Measurements from ENCODE around the gene ZNF563. TPM values are rescaled to one million over a fixed set of nuclear protein-coding genes. Genes with fewer than 3 reads are reported as not detected.

The ZNF563 gene
- total RNA-seq, 1 donor from 2014 or later = 2.6 TPM

GRCh38 chr19:12330340-12330739, 3.1 kb downstream of the ZNF563 start:
- H3K4me1 ChIP-seq = peaks cover 8% of the 10 kb centered on the region
- no peak overlapping the region for H3K4me3 Mint-ChIP-seq
- no peak for DNase-seq (ENCODE audit: low spot score)
- no peaks in the 10 kb centered on the region for H3F3A ChIP-seq (ENCODE audit: low read depth)
- H3K36me3 Mint-ChIP-seq = peaks cover 4% of the 10 kb centered on the region
- H3K27ac Mint-ChIP-seq = no peak overlapping the region
- H3K27me3 Mint-ChIP-seq (ENCODE audit: insufficient read depth, low read depth) = peaks cover 3% of the 10 kb centered on the region
- H3K4me3 ChIP-seq = no peak overlapping the region
- no peaks in the 10 kb centered on the region for H3K9me3 ChIP-seq (ENCODE audit: low read depth)
- H2AFZ ChIP-seq (replicated peaks) = no peak overlapping the region
- no peak overlapping the region for H3K4me2 ChIP-seq
- H3K9ac ChIP-seq = no peak overlapping the region
- no peaks in the 10 kb centered on the region for H4K20me1 ChIP-seq (ENCODE audit: low read depth)
- H3K27me3 ChIP-seq = peaks cover 20% of the 10 kb centered on the region
- H3K27ac ChIP-seq = no peak overlapping the region
- no peaks in the 10 kb centered on the region for H3K79me2 ChIP-seq (ENCODE audit: low read depth)
- TF ChIP-seq CTCF (IDR thresholded peaks at IDR 0.05) (no peak), EZH2 (IDR thresholded peaks at IDR 0.05) (no peak), EZH2phosphoT487 (IDR thresholded peaks at IDR 0.05) (no peak)
- H3K9me3 Mint-ChIP-seq = peaks cover 29% of the 10 kb centered on the region
- H3K36me3 ChIP-seq = no peaks in the 10 kb centered on the region
- H3K4me1 Mint-ChIP-seq = peaks cover 14% of the 10 kb centered on the region

GRCh38 chr19:12325690-12326089, 7.7 kb downstream of the ZNF563 start:
- H3K27ac ChIP-seq = no peak overlapping the region
- Mint-ChIP-seq H3K27me3 (ENCODE audit: insufficient read depth, low read depth) (peaks cover 4% of the 10 kb centered on the region), H3K27ac (no peak overlapping the region), H3K4me3 (no peak overlapping the region), H3K9me3 (peaks cover 46% of the 10 kb centered on the region), H3K36me3 (peaks cover 6% of the 10 kb centered on the region), H3K4me1 (no peaks in the 10 kb centered on the region)
- H3K4me1 ChIP-seq = no peaks in the 10 kb centered on the region
- H3K4me2 ChIP-seq = no peak overlapping the region
- H3K9ac ChIP-seq = no peak overlapping the region
- no peak overlapping the region for H3K4me3 ChIP-seq
- H3K9me3 ChIP-seq (ENCODE audit: low read depth) = no peaks in the 10 kb centered on the region
- no peak for DNase-seq (ENCODE audit: low spot score)
- no peaks in the 10 kb centered on the region for H3K27me3 ChIP-seq
- no peaks in the 10 kb centered on the region for H3F3A ChIP-seq (ENCODE audit: low read depth)
- no peak overlapping the region for H2AFZ ChIP-seq (replicated peaks)
- H3K79me2 ChIP-seq (ENCODE audit: low read depth) = no peaks in the 10 kb centered on the region
- H4K20me1 ChIP-seq (ENCODE audit: low read depth) = no peaks in the 10 kb centered on the region
- no peaks in the 10 kb centered on the region for H3K36me3 ChIP-seq
- TF ChIP-seq EZH2 (IDR thresholded peaks at IDR 0.05) (no peak), CTCF (IDR thresholded peaks at IDR 0.05) (no peak), EZH2phosphoT487 (IDR thresholded peaks at IDR 0.05) (no peak)

- Histone ChIP-seq H3K27ac (no peak overlapping the region), H3K4me3 (no peak overlapping the region), H3F3A (ENCODE audit: low read depth) (no peaks in the 10 kb centered on the region), H3K79me2 (ENCODE audit: low read depth) (no peaks in the 10 kb centered on the region), H3K4me2 (no peak overlapping the region), H3K9ac (no peak overlapping the region), H3K4me1 (no peaks in the 10 kb centered on the region), H3K9me3 (ENCODE audit: low read depth) (no peaks in the 10 kb centered on the region), H3K36me3 (peaks cover 11% of the 10 kb centered on the region), H3K27me3 (no peaks in the 10 kb centered on the region), H2AFZ (replicated peaks) (no peak overlapping the region), H4K20me1 (ENCODE audit: low read depth) (no peaks in the 10 kb centered on the region)
- no peak overlapping the region for H3K27ac Mint-ChIP-seq
- H3K27me3 Mint-ChIP-seq (ENCODE audit: insufficient read depth, low read depth) = peaks cover 4% of the 10 kb centered on the region
- TF ChIP-seq EZH2phosphoT487 (IDR thresholded peaks at IDR 0.05) (no peak), EZH2 (IDR thresholded peaks at IDR 0.05) (no peak), CTCF (IDR thresholded peaks at IDR 0.05) (no peak)
- no peak overlapping the region for H3K4me3 Mint-ChIP-seq
- H3K36me3 Mint-ChIP-seq = peaks cover 18% of the 10 kb centered on the region
- no peak for DNase-seq (ENCODE audit: low spot score)
- H3K9me3 Mint-ChIP-seq = peaks cover 45% of the 10 kb centered on the region
- H3K4me1 Mint-ChIP-seq = no peaks in the 10 kb centered on the region
Measured at GRCh38 chr19:12318782-12319413, 14.5 kb downstream of the ZNF563 start.
